SK-N-SH (cell line): ENCODE results near the gene SAMD4A. TPM values are rescaled to one million over a fixed set of nuclear protein-coding genes. Genes with fewer than 3 reads are reported as not detected.

Experiments
- CTCF ChIA-PET: fragments of 300-600, 350-600 bp; formaldehyde crosslinking; extraction: SDS; loops from one replicate; lab custom pipeline; 2021; lab: Yijun Ruan, JAX
- POLR2A ChIA-PET: fragments of 350-600 bp; sonication (Branson Sonifier 250); formaldehyde crosslinking; extraction: SDS; loops from one replicate; lab custom pipeline; 2020; ENCODE audit warnings: antibody characterized with exemption, inconsistent platforms; lab: Yijun Ruan, JAX
- DNase-seq: peaks from one replicate; pipeline ENCODE4 v3.0.0; 2012
- H2AFZ ChIP-seq: fragments of 200-600 bp; sonication (generic); 2 replicates; pipeline ENCODE4 v1.8.1; 2016; ENCODE audit warnings: antibody characterized with exemption, mild to moderate bottlenecking, low read depth
- H3F3A ChIP-seq: fragments of 200-600 bp; sonication (generic); replicated peaks from 2 replicates; pipeline ENCODE3; 2016; ENCODE audit warnings: antibody characterized with exemption, mild to moderate bottlenecking; ENCODE audit not compliant: insufficient read depth
- H3K27ac ChIP-seq, 2 experiments: fragments of 200-500 bp in 1 of 2; fragments of 200-600 bp in 1 of 2; sonication (Bioruptor generic) in 1 of 2; sonication (generic), shearing (Covaris generic) in 1 of 2; 2 replicates each; pipeline versions ENCODE4 v1.5.1 to v1.6.1; 2014 to 2016; ENCODE audit warnings: low read depth in 2 of 2, inconsistent platforms in 1 of 2, low read length in 1 of 2, mild to moderate bottlenecking in 1 of 2, mixed read lengths in 1 of 2
- H3K27me3 ChIP-seq: fragments of 200-600 bp; sonication (generic), shearing (Covaris generic); 2 replicates; pipeline ENCODE4 v1.6.1; 2016; ENCODE audit warnings: mixed run types; ENCODE audit not compliant: insufficient read depth
- H3K36me3 ChIP-seq, 2 experiments: fragments of 200-500 bp in 1 of 2; fragments of 200-600 bp in 1 of 2; sonication (Bioruptor generic) in 1 of 2; sonication (generic) in 1 of 2; replicated peaks in 1 of 2; 2 replicates each; pipeline versions ENCODE3 to v1.5.1; 2014 to 2016; ENCODE audit warnings: low read length in 1 of 2, mild to moderate bottlenecking in 1 of 2; ENCODE audit not compliant: insufficient read depth in 2 of 2, control insufficient read depth in 1 of 2
- H3K4me1 ChIP-seq, 2 experiments: fragments of 200-500 bp in 1 of 2; fragments of 200-600 bp in 1 of 2; sonication (Bioruptor generic) in 1 of 2; sonication (generic), shearing (Covaris generic) in 1 of 2; 2 replicates each; pipeline versions ENCODE4 v1.5.1 to v1.6.1; 2014 to 2016; ENCODE audit warnings: low read depth in 1 of 2, low read length in 1 of 2, mixed run types in 1 of 2; ENCODE audit not compliant: insufficient read depth in 2 of 2, control insufficient read depth in 1 of 2
- H3K4me2 ChIP-seq: fragments of 200-600 bp; sonication (generic), shearing (Covaris generic); 2 replicates; pipeline ENCODE4 v1.6.1; 2017; ENCODE audit warnings: mixed run types
- H3K4me3 ChIP-seq, 2 experiments: fragments of 200-500 bp in 1 of 2; fragments of 200-600 bp in 1 of 2; sonication (Bioruptor generic) in 1 of 2; sonication (generic), shearing (Covaris generic) in 1 of 2; 2 replicates each; pipeline versions ENCODE4 v1.5.1 to v1.8.1; 2014 to 2016; ENCODE audit warnings: low read depth in 2 of 2, inconsistent platforms in 1 of 2, low read length in 1 of 2, mild to moderate bottlenecking in 1 of 2, mixed read lengths in 1 of 2, moderate library complexity in 1 of 2
- H3K79me2 ChIP-seq: fragments of 200-600 bp; sonication (generic); 2 replicates; pipeline ENCODE4 v1.8.1; 2017; ENCODE audit warnings: mild to moderate bottlenecking; ENCODE audit not compliant: insufficient read depth
- H3K9ac ChIP-seq: fragments of 200-600 bp; sonication (generic); 2 replicates; pipeline ENCODE4 v1.6.1; 2017; ENCODE audit warnings: mixed run types
- H3K9me2 ChIP-seq: fragments of 200-600 bp; sonication (generic); 2 replicates; pipeline ENCODE4 v1.6.1; 2017; ENCODE audit warnings: mixed run types
- H3K9me3 ChIP-seq: fragments of 200-600 bp; sonication (generic); 2 replicates; pipeline ENCODE4 v1.6.1; 2017; ENCODE audit warnings: mixed run types, mild to moderate bottlenecking, moderate library complexity
- H4K20me1 ChIP-seq: fragments of 200-600 bp; sonication (generic); 2 replicates; pipeline ENCODE4 v1.6.1; 2017; ENCODE audit warnings: mild to moderate bottlenecking, mixed run types; ENCODE audit not compliant: insufficient read depth
- ELF1 ChIP-seq: IDR thresholded peaks from 2 replicates; pipeline ENCODE4 v1.4.0; 2012
- EP300 ChIP-seq, 2 experiments: IDR thresholded peaks; 2 replicates each; pipeline versions ENCODE4 v1.4.0 to v1.6.1; 2012; ENCODE audit warnings: borderline replicate concordance in 1 of 2, low read depth in 1 of 2, low read length in 1 of 2
- FOSL2 ChIP-seq: IDR thresholded peaks from 2 replicates; pipeline ENCODE4 v1.4.0; 2012; ENCODE audit warnings: low read depth, mild to moderate bottlenecking, moderate library complexity, borderline replicate concordance
- GABPA ChIP-seq: IDR thresholded peaks from 2 replicates; pipeline ENCODE4 v1.4.0; 2012; ENCODE audit warnings: low read depth, mild to moderate bottlenecking
- GATA2 ChIP-seq: sonication (generic); formaldehyde crosslinking; IDR thresholded peaks from 2 replicates; pipeline ENCODE4 v1.5.0; 2020; ENCODE audit warnings: mild to moderate bottlenecking, missing genetic modification reagents
- MEF2A ChIP-seq: IDR thresholded peaks from 2 replicates; pipeline ENCODE4 v1.4.0; 2012; ENCODE audit warnings: low read depth, borderline replicate concordance
- RAD21 ChIP-seq: IDR thresholded peaks from 2 replicates; pipeline ENCODE4 v1.6.1; 2012; ENCODE audit warnings: mild to moderate bottlenecking, low read length
- RCOR1 ChIP-seq: fragments of 150-350 bp; IDR thresholded peaks from 2 replicates; pipeline ENCODE4 v1.6.1; 2017; ENCODE audit warnings: antibody characterized with exemption, low read length
- RFX5 ChIP-seq: IDR thresholded peaks from 2 replicates; pipeline ENCODE4 v1.6.1; 2012; ENCODE audit warnings: mild to moderate bottlenecking, improper control_type of control experiment, low read length
- SIN3A ChIP-seq: IDR thresholded peaks from 2 replicates; pipeline ENCODE4 v1.6.1; 2012; ENCODE audit warnings: low read depth, mild to moderate bottlenecking, low read length, moderate library complexity, borderline replicate concordance
- TAF1 ChIP-seq: IDR thresholded peaks from 2 replicates; pipeline ENCODE4 v1.6.1; 2012; ENCODE audit warnings: low read depth, mild to moderate bottlenecking, low read length, moderate library complexity, borderline replicate concordance
- TCF12 ChIP-seq: IDR thresholded peaks from 2 replicates; pipeline ENCODE4 v1.4.0; 2012
- TEAD4 ChIP-seq: IDR thresholded peaks from 2 replicates; pipeline ENCODE4 v1.4.0; 2012; ENCODE audit warnings: mild to moderate bottlenecking, borderline replicate concordance; ENCODE audit not compliant: insufficient read depth
- YY1 ChIP-seq: IDR thresholded peaks from 2 replicates; pipeline ENCODE4 v1.4.0; 2012; ENCODE audit warnings: low read depth, mild to moderate bottlenecking
- WGBS: methylation state at CpG from one replicate; pipeline ENCODE4 v1.1.6; 2017; ENCODE audit warnings: low lambda C conversion rate; 5-methylcytosine and 5-hydroxymethylcytosine counted together
- polyA plus RNA-seq, 3 experiments: library from polyadenylated mRNA; depleted of rRNA; stranded (reverse); fragments of >200 nt; gene quantifications; 2 replicates each; pipeline ENCODE4 v1.2.3, GENCODE V29; 2012
- TF ChIP-seq, protein P1 (sequence below): IDR thresholded peaks from 2 replicates; pipeline ENCODE4 v1.4.0; 2012; ENCODE audit warnings: low read depth, borderline replicate concordance
- TF ChIP-seq, protein P2 (sequence below): IDR thresholded peaks from 2 replicates; pipeline ENCODE4 v1.4.0; 2012; ENCODE audit warnings: low read depth, borderline replicate concordance
- TF ChIP-seq, protein P3 (sequence below): IDR thresholded peaks from 2 replicates; pipeline ENCODE4; 2012
- TF ChIP-seq, protein P4 (sequence below): IDR thresholded peaks from 2 replicates; pipeline ENCODE4 v1.6.1; 2012; ENCODE audit warnings: mild to moderate bottlenecking, low read depth, low read length, moderate library complexity

SAMD4A gene
- polyA plus RNA-seq, 1 of the 3 experiments (the other 2 are of a cell fraction), result 5.0 TPM

DNA sequence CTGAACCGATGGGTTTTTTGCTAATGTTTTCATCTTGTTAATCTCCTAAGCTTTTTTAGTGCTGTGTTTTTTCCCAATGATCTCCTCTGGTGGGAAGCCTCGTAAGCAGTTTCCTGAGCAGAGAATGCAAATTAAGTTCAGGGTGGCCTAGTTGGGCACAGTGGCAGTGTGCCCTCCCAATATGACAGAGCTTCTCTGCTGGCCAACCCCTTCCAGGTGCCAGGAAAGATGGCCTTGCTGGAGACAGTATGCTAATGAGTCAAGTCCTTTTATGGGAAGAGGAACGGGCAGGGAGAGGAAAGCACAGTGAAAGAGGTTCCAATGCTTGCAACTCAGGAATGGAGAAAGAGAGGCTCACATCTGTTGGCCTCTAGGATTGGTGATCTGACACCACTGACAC lies 219.9 kb downstream of the SAMD4A start:
- POLR2A ChIA-PET, result no interaction called here
- peak overlapping the region in 1 of 2 experiments; percentile 34; a peak in 1 of 4 replicates for H3K27ac ChIP-seq
- no peaks in the 10 kb centered on the region for H3K9me2 ChIP-seq
- H3K27me3 ChIP-seq, result no peaks in the 10 kb centered on the region
- TF ChIP-seq RFX5 (no peak), RAD21 (no peak), EP300 (IDR thresholded peaks at IDR 0.05; ENCODE audit: borderline replicate concordance in 1 of 2, low read depth in 1 of 2, low read length in 1 of 2) (no peak), GABPA (no peak), RCOR1 (no peak), MEF2A (no peak), TAF1 (no peak), YY1 (no peak), ELF1 (no peak), TCF12 (no peak)
- TF ChIP-seq, protein P1, sequence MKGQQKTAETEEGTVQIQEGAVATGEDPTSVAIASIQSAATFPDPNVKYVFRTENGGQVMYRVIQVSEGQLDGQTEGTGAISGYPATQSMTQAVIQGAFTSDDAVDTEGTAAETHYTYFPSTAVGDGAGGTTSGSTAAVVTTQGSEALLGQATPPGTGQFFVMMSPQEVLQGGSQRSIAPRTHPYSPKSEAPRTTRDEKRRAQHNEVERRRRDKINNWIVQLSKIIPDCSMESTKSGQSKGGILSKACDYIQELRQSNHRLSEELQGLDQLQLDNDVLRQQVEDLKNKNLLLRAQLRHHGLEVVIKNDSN, result no peak
- TF ChIP-seq, protein P2, sequence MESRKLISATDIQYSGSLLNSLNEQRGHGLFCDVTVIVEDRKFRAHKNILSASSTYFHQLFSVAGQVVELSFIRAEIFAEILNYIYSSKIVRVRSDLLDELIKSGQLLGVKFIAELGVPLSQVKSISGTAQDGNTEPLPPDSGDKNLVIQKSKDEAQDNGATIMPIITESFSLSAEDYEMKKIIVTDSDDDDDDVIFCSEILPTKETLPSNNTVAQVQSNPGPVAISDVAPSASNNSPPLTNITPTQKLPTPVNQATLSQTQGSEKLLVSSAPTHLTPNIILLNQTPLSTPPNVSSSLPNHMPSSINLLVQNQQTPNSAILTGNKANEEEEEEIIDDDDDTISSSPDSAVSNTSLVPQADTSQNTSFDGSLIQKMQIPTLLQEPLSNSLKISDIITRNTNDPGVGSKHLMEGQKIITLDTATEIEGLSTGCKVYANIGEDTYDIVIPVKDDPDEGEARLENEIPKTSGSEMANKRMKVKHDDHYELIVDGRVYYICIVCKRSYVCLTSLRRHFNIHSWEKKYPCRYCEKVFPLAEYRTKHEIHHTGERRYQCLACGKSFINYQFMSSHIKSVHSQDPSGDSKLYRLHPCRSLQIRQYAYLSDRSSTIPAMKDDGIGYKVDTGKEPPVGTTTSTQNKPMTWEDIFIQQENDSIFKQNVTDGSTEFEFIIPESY, result no peak
- H3F3A ChIP-seq, result peaks cover 10% of the 10 kb centered on the region
- no peak overlapping the region for H3K4me2 ChIP-seq
- WGBS, result 85% methylated on average over 3 of the region's 3 CpGs
- no peak overlapping the region for H2AFZ ChIP-seq
- H3K4me3 ChIP-seq, result no peak overlapping the region
- no peak for DNase-seq
- H4K20me1 ChIP-seq, result no peaks in the 10 kb centered on the region
- peaks cover 25 to 59% of the 10 kb centered on the region in 2 experiments for H3K36me3 ChIP-seq
- H3K9me3 ChIP-seq, result no peaks in the 10 kb centered on the region
- peaks cover 26 to 42% of the 10 kb centered on the region in 2 experiments; a peak in 2 of 4 replicates for H3K4me1 ChIP-seq
- no peak overlapping the region for H3K9ac ChIP-seq
- H3K79me2 ChIP-seq, result no peaks in the 10 kb centered on the region
- CTCF ChIA-PET, result interaction anchor here (0.7 to 10.1 kb wide), 4 partner anchors 12 to 221 kb away, joined by 3 to 89 read pairs (median 14); partner anchors contain the start of gene SAMD4A

DNA sequence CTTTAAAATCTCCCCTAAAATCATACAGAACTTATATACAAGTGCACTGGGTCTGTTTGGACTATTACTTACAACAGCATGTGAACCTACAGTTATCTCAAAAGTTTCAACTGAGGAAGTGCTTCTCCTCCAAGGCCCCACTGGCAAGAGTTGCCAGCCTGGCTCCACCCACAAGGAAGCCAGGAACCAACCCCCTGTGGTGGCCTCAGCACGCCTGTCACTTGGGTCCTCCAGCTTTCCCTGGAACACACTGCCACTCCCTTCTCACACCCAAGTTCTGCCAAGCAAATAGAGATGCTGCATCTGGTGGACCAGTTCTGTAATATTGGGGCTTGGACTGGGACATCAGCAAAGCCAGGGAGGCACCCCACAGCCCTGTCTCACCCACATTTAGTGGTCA lies 220.3 kb downstream of the SAMD4A start:
- CTCF ChIA-PET, result interaction anchor here (3.8 to 10.1 kb wide), 2 partner anchors 12 to 222 kb away, joined by 24 to 89 read pairs; partner anchors contain the start of gene SAMD4A
- TF ChIP-seq, protein P3, sequence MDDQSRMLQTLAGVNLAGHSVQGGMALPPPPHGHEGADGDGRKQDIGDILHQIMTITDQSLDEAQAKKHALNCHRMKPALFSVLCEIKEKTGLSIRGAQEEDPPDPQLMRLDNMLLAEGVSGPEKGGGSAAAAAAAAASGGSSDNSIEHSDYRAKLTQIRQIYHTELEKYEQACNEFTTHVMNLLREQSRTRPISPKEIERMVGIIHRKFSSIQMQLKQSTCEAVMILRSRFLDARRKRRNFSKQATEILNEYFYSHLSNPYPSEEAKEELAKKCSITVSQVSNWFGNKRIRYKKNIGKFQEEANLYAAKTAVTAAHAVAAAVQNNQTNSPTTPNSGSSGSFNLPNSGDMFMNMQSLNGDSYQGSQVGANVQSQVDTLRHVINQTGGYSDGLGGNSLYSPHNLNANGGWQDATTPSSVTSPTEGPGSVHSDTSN, result no peak
- TF ChIP-seq GATA2 (CRISPR knock-in tag), result no peak
- TF ChIP-seq SIN3A, result no peak
- no peak for TF ChIP-seq MEF2A
- no peak for TF ChIP-seq RAD21
- no peak for TF ChIP-seq GABPA
- no peak for TF ChIP-seq EP300 (IDR thresholded peaks at IDR 0.05; ENCODE audit: borderline replicate concordance in 1 of 2, low read depth in 1 of 2, low read length in 1 of 2)
- TF ChIP-seq ELF1, result no peak
- TF ChIP-seq TAF1, result no peak
- TF ChIP-seq TEAD4, result no peak
- no peak for TF ChIP-seq YY1
- TF ChIP-seq TCF12, result no peak
- TF ChIP-seq FOSL2, result no peak
- TF ChIP-seq, protein P4, sequence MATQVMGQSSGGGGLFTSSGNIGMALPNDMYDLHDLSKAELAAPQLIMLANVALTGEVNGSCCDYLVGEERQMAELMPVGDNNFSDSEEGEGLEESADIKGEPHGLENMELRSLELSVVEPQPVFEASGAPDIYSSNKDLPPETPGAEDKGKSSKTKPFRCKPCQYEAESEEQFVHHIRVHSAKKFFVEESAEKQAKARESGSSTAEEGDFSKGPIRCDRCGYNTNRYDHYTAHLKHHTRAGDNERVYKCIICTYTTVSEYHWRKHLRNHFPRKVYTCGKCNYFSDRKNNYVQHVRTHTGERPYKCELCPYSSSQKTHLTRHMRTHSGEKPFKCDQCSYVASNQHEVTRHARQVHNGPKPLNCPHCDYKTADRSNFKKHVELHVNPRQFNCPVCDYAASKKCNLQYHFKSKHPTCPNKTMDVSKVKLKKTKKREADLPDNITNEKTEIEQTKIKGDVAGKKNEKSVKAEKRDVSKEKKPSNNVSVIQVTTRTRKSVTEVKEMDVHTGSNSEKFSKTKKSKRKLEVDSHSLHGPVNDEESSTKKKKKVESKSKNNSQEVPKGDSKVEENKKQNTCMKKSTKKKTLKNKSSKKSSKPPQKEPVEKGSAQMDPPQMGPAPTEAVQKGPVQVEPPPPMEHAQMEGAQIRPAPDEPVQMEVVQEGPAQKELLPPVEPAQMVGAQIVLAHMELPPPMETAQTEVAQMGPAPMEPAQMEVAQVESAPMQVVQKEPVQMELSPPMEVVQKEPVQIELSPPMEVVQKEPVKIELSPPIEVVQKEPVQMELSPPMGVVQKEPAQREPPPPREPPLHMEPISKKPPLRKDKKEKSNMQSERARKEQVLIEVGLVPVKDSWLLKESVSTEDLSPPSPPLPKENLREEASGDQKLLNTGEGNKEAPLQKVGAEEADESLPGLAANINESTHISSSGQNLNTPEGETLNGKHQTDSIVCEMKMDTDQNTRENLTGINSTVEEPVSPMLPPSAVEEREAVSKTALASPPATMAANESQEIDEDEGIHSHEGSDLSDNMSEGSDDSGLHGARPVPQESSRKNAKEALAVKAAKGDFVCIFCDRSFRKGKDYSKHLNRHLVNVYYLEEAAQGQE, result no peak

More for the DNA sequence above, 220.3 kb downstream of the SAMD4A start:
- no peaks in the 10 kb centered on the region for H3K27me3 ChIP-seq
- H3K4me2 ChIP-seq, result no peak overlapping the region
- H4K20me1 ChIP-seq, result no peaks in the 10 kb centered on the region
- no peaks in the 10 kb centered on the region for H3K9me3 ChIP-seq
- DNase-seq, result no peak
- no peak overlapping the region for H2AFZ ChIP-seq
- no peak overlapping the region for H3K4me3 ChIP-seq
- no peak overlapping the region; a peak in 1 of 4 replicates for H3K27ac ChIP-seq
- H3K4me1 ChIP-seq, result peaks cover 26 to 42% of the 10 kb centered on the region in 2 experiments; a peak in 2 of 4 replicates
- no peak overlapping the region for H3K9ac ChIP-seq
- peaks cover 10% of the 10 kb centered on the region for H3F3A ChIP-seq
- peaks cover 26 to 62% of the 10 kb centered on the region in 2 experiments for H3K36me3 ChIP-seq
- 100% methylated on average over 1 of the region's 1 CpG for WGBS
- no peaks in the 10 kb centered on the region for H3K9me2 ChIP-seq
- H3K79me2 ChIP-seq, result no peaks in the 10 kb centered on the region
- POLR2A ChIA-PET, result no interaction called here
